K562 (cell line): Measurements from ENCODE around the gene ZDHHC1. TPM values are rescaled to one million over a fixed set of nuclear protein-coding genes. Genes with fewer than 3 reads are reported as not detected.
A peak's percentile ranks its signal among the peaks of the same experiment; 100 is the strongest.

Experiments
- ATAC-seq: fragments of 200-7000 bp; cut with Tn5 transposase; 3 replicates; pipeline ENCODE4 v1.9.1; 2020; ENCODE audit warnings: moderate library complexity
- BruUV-seq: library from RNA; stranded (reverse); fragments of 400-500 nt; replicated peaks from 2 replicates; lab custom pipeline; 2021; lab: Mats Ljungman, UMichigan
- CTCF ChIA-PET: fragments of 300-600 bp; formaldehyde crosslinking; extraction: SDS; loops from one replicate; lab custom pipeline; 2021; ENCODE audit warnings: low intra/inter-chr PET ratio; lab: Yijun Ruan, JAX
- POLR2A ChIA-PET: fragments of 300-600, 350-650 bp; sonication (Branson Sonifier 250); formaldehyde crosslinking; extraction: SDS; loops from one replicate; lab custom pipeline; 2021; ENCODE audit warnings: antibody characterized with exemption, inconsistent platforms; lab: Yijun Ruan, JAX
- DNase-seq, 4 experiments: peaks; one replicate each; pipeline versions ENCODE4 v3.0.0 to v3.0.0-alpha.2; 2011 to 2018; ENCODE audit warnings: low spot score in 3 of 4, mixed read lengths in 3 of 4; ENCODE audit errors: extremely low read depth in 1 of 4
- FAIRE-seq: peaks from 2 replicates; lab custom pipeline; 2011; peaks lifted over from hg19 to GRCh38; lab: Jason Lieb, UNC
- H2AFZ ChIP-seq: 2 replicates; pipeline ENCODE4 v1.6.0; 2011; ENCODE audit warnings: low read depth, low read length, control low read depth, inconsistent platforms
- H3K27ac ChIP-seq: fragments of 200-600 bp; 3 replicates; pipeline ENCODE4 v1.8.0; 2011; ENCODE audit warnings: low read depth, mild to moderate bottlenecking, control low read depth, inconsistent platforms, low read length, moderate library complexity, mixed read lengths; ENCODE audit errors: extremely low read depth
- H3K27me3 ChIP-seq, 2 experiments: fragments of 300-600 bp in 1 of 2; 2 replicates in 1 of 2; 3 replicates in 1 of 2; pipeline versions ENCODE4 v1.6.0 to v1.8.0; 2011; ENCODE audit warnings: inconsistent platforms in 2 of 2, low read length in 2 of 2, mild to moderate bottlenecking in 1 of 2, mixed read lengths in 1 of 2, moderate library complexity in 1 of 2; ENCODE audit not compliant: control insufficient read depth in 2 of 2, insufficient read depth in 2 of 2
- H3K36me3 ChIP-seq: fragments of 300-600 bp; 3 replicates; pipeline ENCODE4 v1.8.0; 2011; ENCODE audit warnings: mild to moderate bottlenecking, low read length, inconsistent platforms; ENCODE audit not compliant: control insufficient read depth, insufficient read depth
- H3K4me1 ChIP-seq, 2 experiments: fragments of 200-600 bp in 1 of 2; replicated peaks in 1 of 2; 2 replicates in 1 of 2; 3 replicates in 1 of 2; pipeline versions ENCODE4 v1.5.1 to v1.8.0; 2011; ENCODE audit warnings: inconsistent platforms in 2 of 2, low read length in 2 of 2, mild to moderate bottlenecking in 1 of 2, mixed read lengths in 1 of 2, moderate library complexity in 1 of 2; ENCODE audit not compliant: control insufficient read depth in 2 of 2, insufficient read depth in 2 of 2
- H3K4me2 ChIP-seq: 2 replicates; pipeline ENCODE4 v1.6.1; 2011; ENCODE audit warnings: low read length, control low read depth, inconsistent platforms, mixed read lengths; ENCODE audit not compliant: insufficient read depth
- H3K4me3 ChIP-seq: fragments of 200-600 bp; sonication (generic), shearing (Covaris generic); 2 replicates; pipeline ENCODE4 v1.5.1; 2016; ENCODE audit warnings: control low read depth, inconsistent platforms
- H3K79me2 ChIP-seq: fragments of 200-600 bp; 3 replicates; pipeline ENCODE4 v1.8.0; 2011; ENCODE audit warnings: low read length, inconsistent platforms; ENCODE audit not compliant: control insufficient read depth, insufficient read depth
- H3K9ac ChIP-seq, 2 experiments: 2 replicates each; pipeline versions ENCODE4 v1.6.0 to v1.6.1; 2011; ENCODE audit warnings: low read depth in 2 of 2, low read length in 2 of 2, control low read depth in 1 of 2, inconsistent platforms in 1 of 2, mild to moderate bottlenecking in 1 of 2, mixed read lengths in 1 of 2; ENCODE audit not compliant: insufficient read depth in 1 of 2
- H3K9me1 ChIP-seq: one replicate; pipeline ENCODE4 v1.6.0; 2011; ENCODE audit warnings: inconsistent platforms, mild to moderate bottlenecking, low read length, moderate library complexity; ENCODE audit not compliant: control insufficient read depth, insufficient read depth
- H3K9me3 ChIP-seq: replicated peaks from 2 replicates; pipeline ENCODE4 v1.5.1; 2011; ENCODE audit warnings: low read depth, low read length, inconsistent platforms; ENCODE audit not compliant: control insufficient read depth, insufficient read depth
- H4K20me1 ChIP-seq: replicated peaks from 2 replicates; pipeline ENCODE4 v1.6.1; 2011; ENCODE audit warnings: low read length, inconsistent platforms, mixed read lengths; ENCODE audit not compliant: control insufficient read depth, insufficient read depth
- CCNT2 ChIP-seq: IDR thresholded peaks from 2 replicates; pipeline ENCODE4 v1.6.1; 2011; ENCODE audit warnings: borderline replicate concordance, low read depth, mild to moderate bottlenecking, moderate library complexity, mixed read lengths, low read length; ENCODE audit not compliant: insufficient read length; ENCODE audit errors: extremely low read depth
- CTCFL ChIP-seq: IDR thresholded peaks from 2 replicates; pipeline ENCODE4 v1.6.1; 2011; ENCODE audit warnings: borderline replicate concordance, low read depth, mild to moderate bottlenecking, moderate library complexity, low read length; ENCODE audit not compliant: insufficient read depth, poor library complexity, severe bottlenecking
- HINFP ChIP-seq: fragments of 450-650 bp; conservative IDR thresholded peaks from 2 replicates; pipeline ENCODE4 v1.6.1; 2016; ENCODE audit warnings: missing genetic modification characterization, low read depth, mild to moderate bottlenecking, control low read depth, missing compliant biosample characterization
- ZKSCAN1 ChIP-seq: fragments of 150-350 bp; IDR thresholded peaks from 2 replicates; pipeline ENCODE4 v1.6.1; 2016; ENCODE audit warnings: low read depth, low read length
- WGBS: fragments of 100-300 bp; shearing (Covaris generic); methylation state at CpG from one replicate; pipeline ENCODE4 v1.1.6; 2016; ENCODE audit warnings: low coverage, mixed read lengths; ENCODE audit not compliant: insufficient coverage; ENCODE audit errors: missing lambda C conversion rate; 5-methylcytosine and 5-hydroxymethylcytosine counted together
- in situ Hi-C: fragments of 300-500 bp; cut with MboI; formaldehyde crosslinking; loops from 4 replicates; pipeline ENCODE4 v1.15.0; 2018; ENCODE audit warnings: inconsistent platforms, mixed read lengths
- intact Hi-C: fragments of 100-400 bp; cut with micrococcal nuclease; formaldehyde crosslinking; loops from 2 replicates; pipeline ENCODE4 v1.14.2; 2022
- polyA plus RNA-seq, 8 experiments: library from polyadenylated mRNA; depleted of rRNA in 4 of 8; stranded (reverse) in 5 of 8; unstranded in 3 of 8; fragments of >200 nt; fragmentation: Nextera tagmentation in 2 of 8; fragmentation: Illumina TruSeq in 1 of 8; extraction: Ambion mirVana in 2 of 8; extraction: Trizol in 1 of 8; gene quantifications; 2 replicates each; pipeline versions ENCODE4 v1.2.1 to v1.2.3, GENCODE V29; 2011 to 2014; ENCODE audit warnings: inconsistent platforms in 1 of 8, missing spikeins in 1 of 8
- total RNA-seq, 7 experiments: library from RNA; depleted of rRNA in 6 of 7; stranded (reverse); fragments of >200 nt in 6 of 7; fragmentation: Illumina TruSeq in 2 of 7; extraction: Trizol in 2 of 7; gene quantifications; 2 replicates each; pipeline versions ENCODE4 v1.2.1 to v1.2.3, GENCODE V29; 2011 to 2021; ENCODE audit warnings: low replicate concordance in 1 of 7

ZDHHC1 gene
- total and polyA plus RNA-seq, 9 of the 15 experiments (the other 6 are each of a cell fraction or from before 2014, with no cell fraction given) = 0.06 to 0.77 (median 0.25) TPM; not detected in 4

- no peak for TF ChIP-seq ZKSCAN1
These were observed 9.3 kb upstream of the ZDHHC1 start (continued) for GRCh38 chr16:67425580-67425979.

- Histone ChIP-seq H3K27me3 (peaks cover 2 to 11% of the 10 kb centered on the region in 2 experiments; a peak in 3 of 5 replicates), H3K4me2 (no peak overlapping the region), H4K20me1 (peaks cover 13% of the 10 kb centered on the region), H3K9me3 (no peaks in the 10 kb centered on the region), H3K36me3 (no peaks in the 10 kb centered on the region), H3K9me1 (no peaks in the 10 kb centered on the region), H3K27ac (no peak overlapping the region), H2AFZ (0 out of 2 replicates have a peak overlapping the region, but pooled peaks have one; percentile 34), H3K79me2 (no peaks in the 10 kb centered on the region), H3K4me3 (no peak overlapping the region), H3K9ac (no peak overlapping the region), H3K4me1 (peaks cover 2 to 5% of the 10 kb centered on the region in 2 experiments; a peak in 4 of 5 replicates)
- BruUV-seq = no TSS peak
- TF ChIP-seq CTCFL (peak; percentile 22), CCNT2 (no peak), HINFP (no peak)
- no peak for FAIRE-seq
- CTCF ChIA-PET = no interaction called here
- WGBS = 17% methylated on average over 6 of the region's 6 CpGs
- in situ Hi-C loops = no loop called here
- no peak for ATAC-seq
- no peak for DNase-seq
- intact Hi-C loops = loop anchor here (10.0 kb wide), 1 partner anchor 90 kb away; no protein-coding TSS in a partner anchor
- POLR2A ChIA-PET = interaction anchor here (0.8 kb wide), 1 partner anchor 21 kb away, joined by 3 read pairs; no protein-coding TSS in a partner anchor
These were observed 8.8 kb upstream of the ZDHHC1 start for GRCh38 chr16:67425061-67425460.
